GM18907 (cell line): Measurements from ENCODE around the gene STK17A.
"Not testable (repeated sequence)": the region's sequence is repeated elsewhere in the genome, so short reads cannot be mapped to it uniquely, and the experiment has no call there.

Experiments used
- ATAC-seq: cut with Tn5 transposase; IDR thresholded peaks from one replicate; pipeline ENCODE4 v1.9.1; 2021; ENCODE audit warnings: mild to moderate bottlenecking, moderate library complexity; ENCODE audit not compliant: unreplicated experiment

Gene STK17A

DNA sequence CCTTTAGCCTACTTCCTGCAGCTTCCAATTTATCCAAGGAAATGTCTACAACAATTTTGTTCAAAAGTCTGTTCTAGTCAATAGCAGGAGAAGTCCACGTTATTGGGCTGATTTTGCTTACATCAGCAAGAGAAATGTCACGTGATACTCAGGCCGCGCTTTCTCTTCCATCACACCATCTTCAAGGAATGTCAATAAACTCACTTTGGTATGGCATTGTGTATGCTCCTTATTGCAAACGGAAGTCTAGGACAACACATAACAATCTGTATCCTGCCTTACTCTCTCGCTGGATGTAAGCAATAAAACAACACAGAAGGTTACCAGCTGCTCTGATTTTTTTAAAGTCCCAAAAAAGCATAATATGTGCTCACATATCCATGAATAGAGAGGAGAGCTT is 17.1 kb upstream of the STK17A start:
- no peak for ATAC-seq

DNA sequence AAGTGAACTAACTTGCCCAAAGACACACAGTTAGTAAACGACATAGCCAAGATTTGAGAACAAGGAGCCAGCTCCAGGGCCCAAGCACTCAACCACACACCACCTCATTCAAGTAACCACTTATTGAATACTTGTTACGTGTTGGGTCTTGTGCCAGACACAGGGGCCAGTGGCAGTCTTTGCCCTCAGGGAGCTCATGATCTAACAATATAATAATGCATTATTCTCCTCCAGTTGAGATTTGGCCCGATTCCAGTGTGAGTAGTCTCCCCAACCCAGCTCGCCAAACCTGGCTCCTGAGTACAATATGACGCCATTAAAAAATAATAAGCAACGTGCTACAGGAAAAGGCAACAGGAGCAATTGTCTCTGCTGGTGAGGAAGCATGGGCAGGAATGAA is 14.4 kb upstream of the STK17A start:
- ATAC-seq = no peak

DNA sequence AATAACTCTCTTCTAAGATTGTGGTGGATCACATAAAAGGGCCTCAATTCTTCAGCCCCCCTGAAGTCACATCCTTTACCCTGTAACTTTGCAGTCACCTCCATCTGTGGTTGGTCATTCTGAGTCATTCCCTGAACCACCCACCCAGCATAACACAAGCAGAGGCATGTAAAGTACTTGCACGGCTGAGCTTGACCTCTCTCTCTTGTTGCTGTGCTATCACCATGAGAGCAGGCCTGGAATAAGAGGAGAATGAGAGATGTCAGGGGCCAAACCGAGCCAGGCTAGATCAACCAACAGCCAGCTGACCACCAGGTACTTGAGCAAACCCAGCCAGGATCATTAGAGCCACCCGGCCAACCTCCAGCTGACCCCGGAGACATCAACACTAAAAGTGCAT is 13.5 kb upstream of the STK17A start:
- ATAC-seq = peak; percentile 83

- ATAC-seq = peak; percentile 62
Measured at GRCh38 chr7:43570688-43571365, 12.1 kb upstream of the STK17A start.

- ATAC-seq = peak; percentile 57
Measured at GRCh38 chr7:43572516-43573049, 10.3 kb upstream of the STK17A start.

GRCh38 chr7:43573832-43574231 is 9.1 kb upstream of the STK17A start:
- not testable (repeated sequence) for ATAC-seq

- no peak for ATAC-seq
Measured at GRCh38 chr7:43575506-43575905, 7.4 kb upstream of the STK17A start.

DNA sequence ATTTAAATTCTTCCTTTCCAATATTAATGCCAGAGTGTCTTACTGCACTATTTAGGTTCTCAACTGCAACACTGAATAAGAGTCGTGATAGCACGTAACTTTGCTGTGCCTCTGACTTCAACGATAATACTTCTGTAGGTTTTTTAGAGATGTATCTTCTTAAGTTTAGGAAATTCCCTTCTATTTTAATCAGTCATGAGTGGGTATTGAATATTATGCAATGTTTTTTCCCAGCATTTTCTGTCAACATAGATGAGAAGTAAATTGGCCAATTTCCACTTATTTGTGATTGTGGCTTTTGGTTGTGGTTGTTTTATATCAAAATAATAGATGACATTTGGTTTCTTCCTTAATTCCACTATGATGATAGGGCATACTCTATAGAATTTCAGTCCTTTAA is 6.7 kb upstream of the STK17A start:
- no peak for ATAC-seq

GRCh38 chr7:43577485-43577951 is 5.4 kb upstream of the STK17A start:
- ATAC-seq = no peak

DNA sequence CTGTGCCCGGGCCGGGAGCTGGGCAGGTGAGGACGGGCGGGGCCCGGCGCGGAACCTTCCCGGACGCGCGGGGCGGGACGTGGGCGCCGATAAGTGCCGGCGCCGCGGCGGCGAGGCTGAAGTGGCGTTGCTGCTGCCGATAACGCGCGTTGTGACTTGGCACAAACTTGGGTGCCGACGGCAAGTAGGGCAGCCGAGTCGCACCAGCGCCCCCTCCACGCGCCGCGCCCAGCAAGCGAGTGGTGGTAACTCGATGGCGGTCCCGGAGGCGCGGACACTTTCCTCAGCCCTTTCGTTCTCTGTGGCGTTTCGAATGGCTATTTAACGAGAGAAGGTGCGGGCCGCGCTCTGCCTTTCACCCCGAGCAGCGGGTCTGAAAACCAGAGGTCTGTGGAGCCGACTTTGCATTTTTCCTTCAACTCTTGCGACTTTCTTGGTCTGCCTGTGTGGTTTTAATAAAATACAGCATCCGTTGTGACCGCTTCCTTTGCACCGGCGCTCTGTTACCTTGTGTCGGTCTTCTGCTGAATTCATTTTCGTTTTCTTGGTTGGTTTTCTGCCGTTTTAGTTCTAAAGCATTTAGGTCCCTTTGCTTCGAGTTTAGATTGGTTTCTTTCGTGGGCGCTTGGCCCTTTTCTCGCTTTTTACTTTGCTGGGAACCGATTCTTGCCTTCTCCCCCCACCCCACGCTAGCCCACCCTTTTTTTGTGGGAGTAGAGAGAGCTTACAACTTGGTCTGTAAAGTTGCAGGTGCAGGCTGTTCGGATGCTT is 701 bp downstream of the STK17A start:
- ATAC-seq = peak; percentile 26

DNA sequence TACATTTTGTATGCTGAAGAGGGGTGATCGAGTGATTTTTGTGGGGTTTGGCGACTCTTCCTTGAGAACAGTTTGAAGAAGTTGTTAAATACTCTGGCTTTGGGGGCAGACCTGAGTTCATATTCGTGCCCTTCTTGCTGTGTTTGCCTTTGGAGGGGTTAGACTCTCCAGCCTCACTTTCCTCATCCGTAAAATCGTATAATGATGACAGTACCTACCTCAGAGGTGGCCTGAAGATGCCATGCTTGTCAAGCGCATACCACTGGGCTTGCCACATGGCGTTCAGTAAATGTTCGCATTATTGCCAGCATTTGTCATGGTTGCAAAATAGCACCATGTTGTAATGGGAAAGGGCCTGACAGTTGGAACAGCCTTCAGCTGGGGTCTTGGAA is 1.3 kb downstream of the STK17A start:
- ATAC-seq = no peak

DNA sequence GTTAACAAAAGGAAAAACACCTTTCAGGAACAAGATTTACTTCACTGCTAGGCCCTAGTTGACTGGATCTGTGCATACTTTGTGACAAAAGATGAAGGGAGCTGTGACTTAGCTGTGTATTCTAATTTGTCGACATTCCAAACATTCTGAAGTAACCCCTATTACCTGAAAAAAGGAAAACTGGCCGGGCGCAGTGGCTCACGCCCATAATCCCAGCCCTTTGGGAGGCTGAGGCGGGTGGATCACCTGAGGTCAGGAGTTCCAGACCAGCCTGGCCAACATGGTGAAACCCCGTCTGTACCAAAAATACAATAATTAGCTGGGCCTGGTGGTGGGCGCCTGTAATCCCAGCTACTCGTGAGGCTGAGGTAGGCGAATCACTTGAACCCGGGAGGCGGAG is 1.8 kb downstream of the STK17A start:
- ATAC-seq = not testable (repeated sequence)

DNA sequence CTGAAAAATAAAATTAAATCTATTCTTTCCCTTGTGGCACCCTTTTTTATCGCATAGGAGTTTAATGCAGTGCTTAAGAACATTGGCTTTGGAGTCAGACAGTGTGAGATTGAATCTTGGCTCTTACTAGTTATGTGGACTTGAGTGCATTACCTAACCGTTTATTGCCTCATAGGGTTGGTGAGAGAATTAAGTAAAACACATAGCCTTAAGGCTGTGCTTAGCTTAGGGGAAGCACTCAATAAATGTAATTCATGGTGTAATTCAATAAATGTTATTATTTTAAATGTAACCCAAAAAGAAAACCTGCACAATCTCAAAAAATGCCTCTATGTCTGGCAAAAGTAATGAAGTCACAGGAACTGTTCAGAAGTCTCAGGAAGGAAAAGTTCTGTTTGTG is 2.7 kb downstream of the STK17A start:
- no peak for ATAC-seq

DNA sequence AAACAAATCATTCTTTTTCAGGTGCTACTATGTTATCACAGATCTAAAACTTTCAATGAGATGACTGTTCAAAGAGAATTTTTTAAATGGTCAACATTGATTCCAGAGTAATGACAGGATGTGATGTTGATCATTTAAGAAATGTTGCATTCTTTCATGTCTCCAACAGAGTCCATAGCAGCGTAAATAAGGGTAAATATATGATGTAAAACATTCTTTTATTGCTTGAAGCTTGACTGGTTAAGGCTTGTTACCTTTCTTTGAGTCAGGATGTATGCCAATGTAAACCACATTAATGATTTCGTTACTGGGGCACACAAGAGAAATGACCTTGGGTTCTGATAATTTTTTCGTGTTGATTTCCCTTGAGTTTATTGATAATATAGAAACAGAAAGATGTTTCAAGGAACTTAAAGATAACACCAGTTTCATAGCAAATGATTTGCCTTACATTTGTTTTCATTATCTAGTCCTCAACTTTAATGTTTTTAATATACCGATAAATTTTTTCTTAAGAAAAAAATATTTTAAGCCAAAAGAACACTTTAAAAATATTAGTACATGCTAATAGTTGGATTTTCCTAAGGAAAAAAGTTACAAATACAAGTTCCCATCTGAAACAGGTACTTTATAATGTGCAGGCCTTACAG is 3.5 kb downstream of the STK17A start:
- no peak for ATAC-seq

DNA sequence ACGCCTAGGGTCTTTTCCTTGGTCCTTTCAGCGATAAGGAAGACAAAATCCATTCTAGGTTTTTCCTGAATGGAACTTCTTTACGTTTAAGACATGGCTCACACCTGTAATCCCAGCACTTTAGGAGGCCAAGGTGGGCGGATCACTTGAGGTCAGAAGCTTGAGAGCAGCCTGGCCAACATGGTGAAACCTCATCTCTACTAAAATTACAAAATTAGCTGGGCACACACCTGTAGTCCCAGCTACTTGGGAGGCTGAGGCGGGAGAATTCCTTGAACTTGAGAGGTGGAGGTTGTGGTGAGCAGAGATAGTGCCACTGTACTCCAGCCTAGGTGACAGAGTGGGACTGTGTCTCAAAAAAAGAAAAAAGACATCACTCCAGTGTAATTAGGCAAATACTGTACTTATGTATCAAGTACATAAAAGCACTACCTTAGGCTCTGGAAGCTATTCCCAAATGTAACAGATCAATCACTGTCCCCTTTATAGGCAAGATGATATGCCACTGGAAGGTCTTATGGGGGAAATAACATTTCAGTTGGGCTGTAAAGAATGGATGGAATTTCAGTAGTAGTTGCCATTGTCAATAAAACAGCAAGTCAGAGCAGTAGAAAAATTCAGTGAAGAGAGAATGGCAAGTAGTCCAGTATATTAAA is 5.7 kb downstream of the STK17A start:
- ATAC-seq = no peak

DNA sequence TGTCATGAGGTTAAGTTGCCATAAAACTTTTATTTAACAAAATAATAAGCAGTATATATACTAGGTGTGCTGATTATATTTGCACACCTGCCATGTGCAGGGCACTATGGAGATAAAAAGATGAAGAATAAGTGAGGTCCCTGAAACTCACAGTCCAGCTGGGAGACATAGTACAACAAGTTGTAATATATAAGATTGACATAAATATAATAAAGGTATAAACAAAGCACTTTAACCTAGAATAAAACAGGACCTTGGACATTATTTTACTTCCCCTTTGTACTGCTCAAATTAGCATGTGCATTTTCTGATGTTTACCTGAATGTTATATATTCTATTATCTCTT is 6.2 kb downstream of the STK17A start:
- no peak for ATAC-seq

DNA sequence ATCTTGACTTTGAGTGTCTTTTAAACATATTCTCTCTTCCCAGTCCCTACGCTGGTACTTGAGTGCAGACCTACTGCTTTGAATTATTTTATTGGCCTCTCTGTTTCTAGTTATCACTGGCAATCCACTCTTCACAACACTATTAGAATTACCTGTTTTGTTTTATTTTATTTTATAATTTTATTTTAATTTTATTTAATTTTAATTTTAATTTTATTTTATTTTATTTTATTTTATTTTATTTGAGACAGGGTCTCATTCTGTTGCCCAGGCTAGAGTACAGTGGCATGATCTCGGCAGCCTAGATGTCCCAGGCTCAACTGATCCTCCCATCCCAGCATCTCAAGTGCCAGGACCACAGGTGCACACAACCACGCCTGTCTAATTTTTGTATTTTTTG is 6.8 kb downstream of the STK17A start:
- no peak for ATAC-seq

- ATAC-seq = peak; percentile 66
Measured at GRCh38 chr7:43590862-43591557, 8.1 kb downstream of the STK17A start.

DNA sequence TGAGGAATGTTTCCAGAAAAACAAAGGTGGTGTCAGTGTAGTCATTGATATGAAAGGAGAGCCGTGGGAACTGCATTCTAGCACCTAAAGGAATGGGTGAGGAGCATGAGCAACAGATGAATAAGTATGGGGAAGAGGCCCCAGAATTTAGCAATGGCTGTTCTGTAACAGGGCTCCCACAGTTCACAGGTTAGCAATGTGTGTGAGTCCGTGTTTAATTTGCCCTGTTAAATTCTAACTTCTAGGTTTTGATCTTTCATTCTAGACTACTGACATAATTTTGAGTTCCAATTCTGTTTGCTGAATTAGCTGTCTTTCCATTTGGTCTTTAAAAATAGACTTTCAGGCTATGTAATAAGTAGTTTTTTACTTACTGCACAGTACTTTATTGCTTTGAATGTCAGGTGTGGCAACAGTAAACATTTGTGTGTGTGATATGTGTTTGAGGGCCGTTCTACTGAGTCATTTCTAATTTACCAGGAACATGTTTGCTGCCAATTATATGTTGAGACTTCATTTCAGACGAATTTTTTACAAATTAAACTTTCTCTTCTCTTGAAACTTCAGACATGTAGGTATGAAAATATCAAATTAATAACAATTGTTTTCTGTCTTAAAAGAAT is 8.8 kb downstream of the STK17A start:
- peak; percentile 31 for ATAC-seq

GRCh38 chr7:43592326-43592725 is 9.4 kb downstream of the STK17A start:
- ATAC-seq = no peak
